Panc1 (cell line): ENCODE measurements around the gene C1orf159.

ENCODE experiments used
- CTCF ChIP-seq: fragments of 450-650 bp; IDR thresholded peaks from 2 replicates; pipeline ENCODE4 v1.5.1; 2017; ENCODE audit warnings: mild to moderate bottlenecking
- POLR2AphosphoS5 ChIP-seq: IDR thresholded peaks from 2 replicates; pipeline ENCODE4 v1.6.1; 2012; ENCODE audit warnings: mild to moderate bottlenecking, low read depth, low read length, moderate library complexity
- REST ChIP-seq, 2 experiments: IDR thresholded peaks; 2 replicates each; pipeline ENCODE4 v1.6.1; 2011 to 2012; ENCODE audit warnings: low read depth in 2 of 2, control low read depth in 1 of 2, low read length in 1 of 2, mild to moderate bottlenecking in 1 of 2, moderate library complexity in 1 of 2; ENCODE audit not compliant: insufficient read depth in 1 of 2
- SIN3A ChIP-seq: IDR thresholded peaks from 2 replicates; pipeline ENCODE4 v1.6.1; 2012; ENCODE audit warnings: low read depth, mild to moderate bottlenecking, low read length, moderate library complexity, borderline replicate concordance; ENCODE audit not compliant: insufficient read depth

GRCh38 chr1:1164701-1165451 is 49.0 kb upstream of the C1orf159 start:
- no peak for TF ChIP-seq CTCF
- no peak for TF ChIP-seq SIN3A
- no peak for TF ChIP-seq REST (IDR thresholded peaks at IDR 0.05; ENCODE audit: insufficient read depth in 1 of 2, low read depth in 2 of 2, low read length in 1 of 2)
- TF ChIP-seq POLR2AphosphoS5: no peak
